CD4-positive, alpha-beta T cell treated with Interleukin-4 for 1 hour (primary cell): ENCODE results near the gene TAF11L13.
"Not testable (repeated sequence)": the region's sequence is repeated elsewhere in the genome, so short reads cannot be mapped to it uniquely, and the experiment has no call there.

ENCODE experiments used
- DNase-seq, 2 donors: peaks; one replicate each; pipeline ENCODE4 v3.0.0-alpha.2; 2020 to 2022

TAF11L13 gene

DNA sequence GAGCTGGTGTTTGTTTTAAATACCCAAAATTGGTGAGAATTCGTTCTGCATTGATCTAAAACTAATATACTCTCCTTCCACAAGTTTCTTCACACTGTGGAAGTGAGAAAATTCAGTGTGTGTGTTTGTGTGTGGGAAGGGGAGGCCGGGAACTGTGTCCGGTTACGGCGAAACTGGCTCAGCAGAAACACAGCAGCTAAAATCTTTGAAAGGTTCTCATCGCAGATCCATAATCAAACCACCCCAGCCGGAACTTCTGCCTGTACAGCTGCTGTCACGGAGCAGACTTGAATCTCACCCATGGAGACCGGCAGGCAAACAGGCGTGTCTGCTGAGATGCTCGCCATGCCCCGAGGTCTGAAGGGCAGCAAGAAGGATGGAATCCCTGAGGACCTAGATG, at the start of gene TAF11L13:
TSS of gene TAF11L13 (plus strand) at position 301 of the 400 bp plus-strand sequence.
- DNase-seq = not testable (repeated sequence)

DNA sequence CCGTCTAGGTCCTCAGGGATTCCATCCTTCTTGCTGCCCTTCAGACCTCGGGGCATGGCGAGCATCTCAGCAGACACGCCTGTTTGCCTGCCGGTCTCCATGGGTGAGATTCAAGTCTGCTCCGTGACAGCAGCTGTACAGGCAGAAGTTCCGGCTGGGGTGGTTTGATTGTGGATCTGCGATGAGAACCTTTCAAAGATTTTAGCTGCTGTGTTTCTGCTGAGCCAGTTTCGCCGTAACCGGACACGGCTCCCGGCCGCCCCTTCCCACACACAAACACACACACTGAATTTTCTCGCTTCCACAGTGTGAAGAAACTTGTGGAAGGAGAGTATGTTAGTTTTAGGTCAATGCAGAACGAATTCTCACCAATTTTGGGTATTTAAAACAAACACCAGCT, 46.2 kb upstream of the TAF11L13 start, which contains the start of gene TAF11L7:
TSS of gene TAF11L7 (minus strand) at position 101 of the 400 bp plus-strand sequence.
- not testable (repeated sequence) for DNase-seq

DNA sequence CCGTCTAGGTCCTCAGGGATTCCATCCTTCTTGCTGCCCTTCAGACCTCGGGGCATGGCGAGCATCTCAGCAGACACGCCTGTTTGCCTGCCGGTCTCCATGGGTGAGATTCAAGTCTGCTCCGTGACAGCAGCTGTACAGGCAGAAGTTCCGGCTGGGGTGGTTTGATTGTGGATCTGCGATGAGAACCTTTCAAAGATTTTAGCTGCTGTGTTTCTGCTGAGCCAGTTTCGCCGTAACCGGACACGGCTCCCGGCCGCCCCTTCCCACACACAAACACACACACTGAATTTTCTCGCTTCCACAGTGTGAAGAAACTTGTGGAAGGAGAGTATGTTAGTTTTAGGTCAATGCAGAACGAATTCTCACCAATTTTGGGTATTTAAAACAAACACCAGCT, 41.0 kb upstream of the TAF11L13 start, which contains the start of gene TAF11L8:
TSS of gene TAF11L8 (minus strand) at position 101 of the 400 bp plus-strand sequence.
- not testable (repeated sequence) for DNase-seq

DNA sequence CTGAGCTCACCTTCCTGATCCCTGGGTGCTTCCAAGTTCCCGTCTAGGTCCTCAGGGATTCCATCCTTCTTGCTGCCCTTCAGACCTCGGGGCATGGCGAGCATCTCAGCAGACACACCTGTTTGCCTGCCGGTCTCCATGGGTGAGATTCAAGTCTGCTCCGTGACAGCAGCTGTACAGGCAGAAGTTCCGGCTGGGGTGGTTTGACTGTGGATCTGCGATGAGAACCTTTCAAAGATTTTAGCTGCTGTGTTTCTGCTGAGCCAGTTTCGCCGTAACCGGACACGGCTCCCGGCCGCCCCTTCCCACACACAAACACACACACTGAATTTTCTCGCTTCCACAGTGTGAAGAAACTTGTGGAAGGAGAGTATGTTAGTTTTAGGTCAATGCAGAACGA, 37.6 kb upstream of the TAF11L13 start, which contains the start of gene TAF11L9:
TSS of gene TAF11L9 (minus strand) at position 140 of the 400 bp plus-strand sequence.
- DNase-seq = not testable (repeated sequence)

DNA sequence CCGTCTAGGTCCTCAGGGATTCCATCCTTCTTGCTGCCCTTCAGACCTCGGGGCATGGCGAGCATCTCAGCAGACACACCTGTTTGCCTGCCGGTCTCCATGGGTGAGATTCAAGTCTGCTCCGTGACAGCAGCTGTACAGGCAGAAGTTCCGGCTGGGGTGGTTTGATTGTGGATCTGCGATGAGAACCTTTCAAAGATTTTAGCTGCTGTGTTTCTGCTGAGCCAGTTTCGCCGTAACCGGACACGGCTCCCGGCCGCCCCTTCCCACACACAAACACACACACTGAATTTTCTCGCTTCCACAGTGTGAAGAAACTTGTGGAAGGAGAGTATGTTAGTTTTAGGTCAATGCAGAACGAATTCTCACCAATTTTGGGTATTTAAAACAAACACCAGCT, 34.2 kb upstream of the TAF11L13 start, which contains the start of gene TAF11L10:
TSS of gene TAF11L10 (minus strand) at position 101 of the 400 bp plus-strand sequence.
- not testable (repeated sequence) for DNase-seq

DNA sequence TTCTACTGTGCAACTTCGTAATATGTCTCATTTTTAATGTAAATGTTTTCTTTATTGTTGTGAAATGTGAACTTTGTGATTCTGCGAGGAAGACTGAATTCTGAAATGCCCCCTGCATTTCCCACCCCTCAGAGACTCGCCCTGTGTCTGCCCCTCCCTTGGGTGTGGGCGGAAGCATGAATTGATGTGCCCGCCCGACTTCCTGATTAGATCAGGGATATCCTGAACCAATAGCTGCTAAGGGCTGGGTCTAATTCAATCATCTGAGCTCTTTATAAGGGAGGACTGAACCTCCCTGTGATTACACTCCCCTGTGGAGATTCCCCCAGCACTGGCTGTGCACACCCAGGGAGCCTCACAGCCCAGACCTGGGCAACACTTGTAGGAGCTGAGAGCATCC, 28.0 kb upstream of the TAF11L13 start, which contains the start of gene TAF11L11:
TSS of gene TAF11L11 (plus strand) at position 304 of the 400 bp plus-strand sequence.
- DNase-seq = not testable (repeated sequence)

DNA sequence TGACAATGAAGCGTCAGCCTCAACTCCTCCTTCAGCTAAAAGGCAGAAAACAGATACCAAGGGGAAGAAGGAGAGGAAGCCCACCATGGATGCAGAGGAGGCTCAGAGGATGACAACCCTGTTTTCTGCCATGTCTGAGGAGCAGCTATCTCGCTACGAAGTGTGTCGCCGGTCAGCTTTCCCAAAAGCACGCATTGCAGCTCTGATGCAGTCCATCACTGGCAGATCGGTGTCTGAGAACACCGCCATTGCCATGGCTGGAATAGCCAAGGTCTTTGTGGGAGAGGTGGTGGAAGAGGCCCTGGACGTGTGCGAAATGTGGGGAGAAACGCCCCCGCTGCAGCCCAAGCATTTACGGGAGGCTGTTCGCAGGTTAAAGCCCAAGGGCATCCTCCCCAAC, 26.9 kb upstream of the TAF11L13 start:
- no peak for DNase-seq

DNA sequence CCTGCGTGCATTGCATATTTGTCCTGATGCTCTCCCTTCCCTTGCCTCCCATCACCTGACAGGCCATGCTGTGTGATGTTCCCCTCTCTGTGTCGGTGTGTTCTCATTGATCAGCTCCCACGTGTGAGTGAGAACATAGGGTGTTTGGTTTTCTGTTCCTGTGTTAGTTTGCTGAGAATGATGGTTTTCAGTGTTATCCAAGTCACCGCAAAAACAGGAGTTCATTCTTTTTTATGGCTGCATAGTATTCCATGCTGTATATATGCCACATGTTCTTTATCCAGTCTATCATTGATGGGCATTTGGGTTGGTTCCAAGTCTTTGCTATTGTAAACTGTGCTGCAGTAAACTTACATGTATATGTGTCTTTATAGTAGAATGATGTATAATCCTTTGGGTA, 24.4 kb upstream of the TAF11L13 start:
- DNase-seq = not testable (repeated sequence)

DNA sequence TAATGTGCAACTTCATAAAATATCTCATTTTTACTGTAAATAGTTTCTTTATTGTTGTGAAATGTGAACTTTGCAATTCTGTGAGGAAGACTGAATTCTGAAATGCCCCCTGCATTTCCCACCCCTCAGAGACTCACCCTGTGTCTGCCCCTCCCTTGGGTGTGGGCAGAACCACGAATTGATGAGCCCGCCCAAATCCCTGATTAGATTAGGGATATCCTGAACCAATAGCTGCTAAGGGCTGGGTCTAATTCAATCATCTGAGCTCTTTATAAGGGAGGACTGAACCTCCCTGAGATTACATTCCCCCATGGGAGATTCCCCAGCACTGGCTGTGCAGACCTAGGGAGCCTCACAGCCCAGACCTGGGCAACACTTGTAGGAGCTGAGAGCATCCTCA, 21.8 kb upstream of the TAF11L13 start, which contains the start of gene TAF11L12:
TSS of gene TAF11L12 (plus strand) at position 301 of the 400 bp plus-strand sequence.
- DNase-seq = not testable (repeated sequence)

DNA sequence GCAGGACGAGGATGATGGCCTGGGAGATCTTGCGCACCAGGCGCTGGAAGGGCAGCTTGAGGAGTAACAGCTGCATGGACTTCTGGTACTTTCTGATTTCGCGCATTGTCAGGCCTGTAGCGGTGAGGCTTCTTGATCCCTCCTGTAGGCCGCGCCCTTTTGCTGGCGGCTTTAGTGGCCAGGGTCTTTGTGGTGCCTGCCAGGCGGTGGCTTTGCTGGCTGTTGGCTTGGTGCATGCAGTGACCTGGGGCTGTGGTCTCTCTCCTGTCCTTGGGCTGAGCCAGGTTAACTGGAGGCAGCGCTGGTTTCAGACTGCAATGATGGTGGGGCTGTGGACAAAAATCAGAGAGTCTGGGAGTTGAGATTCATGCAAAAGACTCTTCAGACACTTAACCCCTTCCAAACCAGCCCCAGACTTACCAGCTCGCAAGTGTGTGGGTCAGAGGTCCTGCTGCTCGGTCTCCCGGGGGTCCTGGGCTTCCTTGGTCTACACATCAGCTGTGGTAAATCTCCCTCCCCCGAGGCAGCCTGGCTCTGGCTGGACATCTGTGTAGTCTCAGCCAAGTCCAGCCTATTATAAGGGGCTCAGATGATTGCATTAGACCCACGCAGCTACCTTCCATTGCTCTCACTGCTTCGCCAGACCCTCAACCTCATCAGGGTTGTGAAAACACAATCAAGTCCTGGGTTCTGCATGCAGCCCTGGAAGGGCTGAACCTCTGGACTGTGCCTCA, 16.8 kb upstream of the TAF11L13 start:
- no peak for DNase-seq

DNA sequence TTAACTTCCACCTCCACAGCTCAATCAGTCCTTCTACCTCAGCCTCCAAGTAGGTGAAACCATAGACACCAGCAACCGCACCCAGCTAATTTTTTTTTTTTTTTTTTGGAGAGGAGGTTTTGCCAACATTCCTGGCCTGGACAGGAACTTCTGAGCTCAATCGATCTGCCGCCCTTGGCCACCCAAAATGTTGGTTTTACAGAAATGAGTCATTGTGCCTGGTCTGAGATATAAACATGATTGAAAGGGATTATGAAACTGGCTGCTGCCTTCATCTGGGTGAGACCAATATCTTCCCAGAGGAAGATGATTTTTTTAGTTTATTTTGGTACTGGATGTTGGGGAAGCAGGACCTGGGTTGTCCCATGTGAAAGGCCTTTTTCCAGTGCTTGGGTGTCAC, 12.5 kb upstream of the TAF11L13 start:
- DNase-seq = no peak

DNA sequence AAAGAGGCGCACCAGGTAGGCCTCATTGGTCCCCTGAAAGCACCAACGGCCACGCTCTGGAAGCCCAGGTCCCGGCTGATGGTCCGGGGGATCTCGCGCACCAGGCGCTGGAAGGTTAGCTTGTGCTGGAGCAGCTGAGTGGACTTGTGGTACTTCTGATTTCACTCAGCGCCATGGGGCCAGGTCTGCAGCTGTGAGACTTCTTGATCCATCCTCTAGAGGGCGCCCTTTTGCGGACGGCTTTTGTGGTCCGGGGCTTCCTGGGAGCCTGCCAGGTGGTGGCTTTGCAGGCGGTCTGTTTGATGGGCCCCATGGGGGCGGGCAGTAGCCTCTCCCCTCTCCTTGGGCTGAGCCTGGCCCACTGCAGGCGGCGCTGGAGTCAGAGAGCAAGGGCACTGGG, 11.3 kb upstream of the TAF11L13 start:
- no peak for DNase-seq

DNA sequence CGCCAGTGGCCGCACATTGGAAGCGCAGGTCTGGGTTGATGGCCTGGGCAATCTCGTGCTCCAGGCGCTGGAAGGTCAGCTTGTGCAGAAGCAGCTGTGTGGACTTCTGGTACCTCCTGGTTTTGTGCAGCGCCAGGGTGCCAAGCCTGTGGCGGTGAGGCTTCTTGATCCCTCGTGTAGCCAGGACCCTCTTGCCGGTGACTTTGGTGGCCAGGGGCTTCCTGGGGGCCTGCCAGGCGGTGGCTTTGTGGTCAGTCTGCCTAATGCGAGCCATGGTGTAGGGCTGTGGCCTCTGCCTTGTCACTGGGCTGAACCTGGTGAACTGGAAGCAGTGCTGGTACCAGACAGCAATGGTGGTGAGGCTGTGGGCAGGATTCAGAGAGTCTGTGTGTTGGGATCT, 6.2 kb upstream of the TAF11L13 start:
- no peak for DNase-seq

DNA sequence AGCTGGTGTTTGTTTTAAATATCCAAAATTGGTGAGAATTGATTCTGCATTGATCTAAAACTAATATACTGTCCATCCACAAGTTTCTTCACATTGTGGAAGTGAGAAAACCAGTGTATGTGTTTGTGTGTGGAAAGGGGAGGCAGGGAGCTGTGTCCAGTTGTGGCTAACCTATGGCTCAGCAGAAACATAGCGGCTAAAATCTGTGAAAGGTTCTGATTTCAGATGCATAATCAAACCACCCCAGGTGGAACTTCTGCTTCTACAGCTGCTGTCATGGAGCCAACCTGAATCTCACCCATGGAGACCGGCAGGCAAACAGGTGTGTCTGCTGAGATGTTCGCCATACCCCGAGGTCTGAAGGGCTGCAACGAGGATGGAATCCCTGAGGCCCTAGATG, 2.3 kb downstream of the TAF11L13 start, which contains the start of gene TAF11L14:
TSS of gene TAF11L14 (plus strand) at position 301 of the 400 bp plus-strand sequence.
- DNase-seq = no peak

DNA sequence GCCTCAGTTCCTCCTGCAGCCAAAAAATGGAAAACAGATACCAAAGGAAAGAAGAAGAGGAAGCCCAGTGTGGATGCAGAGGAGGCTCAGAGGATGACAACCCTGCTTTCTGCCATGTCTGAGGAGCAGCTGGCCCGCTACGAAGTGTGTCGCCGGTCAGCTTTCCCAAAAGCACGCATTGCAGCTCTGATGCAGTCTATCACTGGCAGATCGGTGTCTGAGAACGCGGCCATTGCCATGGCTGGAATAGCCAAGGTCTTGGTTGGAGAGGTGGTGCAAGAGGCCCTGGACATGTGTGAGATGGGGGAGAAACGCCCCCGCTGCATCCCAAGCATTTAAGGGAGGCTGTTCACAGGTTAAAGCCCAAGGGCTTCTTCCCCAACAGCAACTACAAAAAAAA, 17.3 kb downstream of the TAF11L13 start:
- not testable (repeated sequence) for DNase-seq

DNA sequence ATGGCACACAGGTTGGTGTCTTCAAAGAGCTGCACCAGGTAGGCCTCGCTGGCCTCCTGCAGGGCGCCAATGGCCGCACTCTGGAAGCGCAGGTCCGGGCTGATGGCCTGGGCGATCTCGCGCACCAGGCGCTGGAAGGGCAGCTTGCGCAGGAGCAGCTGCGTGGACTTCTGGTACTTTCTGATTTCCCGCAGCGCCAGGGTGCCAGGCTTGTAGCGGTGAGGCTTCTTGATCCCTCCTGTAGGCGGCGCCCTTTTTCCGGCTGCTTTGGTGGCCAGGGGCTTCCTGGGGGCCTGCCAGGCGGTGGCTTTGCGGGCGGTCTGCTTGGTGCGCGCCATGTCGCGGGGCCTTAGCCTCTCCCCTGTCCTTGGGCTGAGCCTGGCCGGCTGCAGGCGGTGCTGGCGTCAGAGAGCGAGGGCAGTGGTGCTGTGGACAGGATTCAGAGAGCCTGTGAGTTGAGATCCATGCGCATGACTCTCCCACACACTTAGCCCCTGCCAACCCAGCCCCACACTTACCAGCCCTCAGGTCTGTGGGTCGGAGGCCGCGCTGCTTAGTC, 23.4 kb downstream of the TAF11L13 start:
- DNase-seq = not testable (repeated sequence)

DNA sequence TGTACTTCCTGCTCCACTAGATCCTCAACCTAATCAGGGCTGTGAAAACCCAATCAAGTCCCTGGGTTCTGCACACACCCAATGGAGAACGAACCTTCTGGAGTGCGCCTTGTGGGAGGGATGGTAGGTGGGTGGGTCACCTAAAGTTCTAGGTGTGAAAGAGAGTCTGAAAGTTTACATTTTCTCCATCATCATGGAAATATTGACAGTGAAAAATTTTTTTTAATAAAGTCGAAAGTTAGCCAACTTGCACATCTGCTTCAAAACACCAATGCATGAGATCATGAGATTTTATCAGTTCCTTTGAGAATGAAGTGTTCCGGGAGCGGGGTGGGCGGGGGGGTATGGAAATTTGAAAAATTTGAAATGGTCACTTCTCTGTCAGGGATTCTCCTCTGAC, 24.0 kb downstream of the TAF11L13 start:
- DNase-seq = no peak

DNA sequence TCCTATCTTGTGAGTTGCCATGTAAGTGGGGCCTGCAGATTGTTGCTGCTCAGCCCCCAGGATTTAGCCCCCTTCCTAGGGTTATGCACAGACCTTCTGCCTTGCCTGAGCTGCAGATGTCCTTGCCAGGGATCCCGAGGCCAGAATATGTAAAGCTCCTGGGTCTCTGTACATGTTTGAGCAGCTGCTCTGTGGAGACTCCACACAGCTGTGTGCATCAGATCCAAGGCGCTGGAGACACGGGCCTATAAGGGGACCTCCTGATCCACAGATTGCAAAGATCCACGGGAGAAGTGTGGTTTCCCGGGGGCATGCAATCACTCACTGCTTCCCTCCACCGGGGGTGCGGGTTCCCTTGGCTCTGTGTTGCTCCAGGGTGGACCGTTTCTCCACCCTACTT, 31.3 kb downstream of the TAF11L13 start:
- DNase-seq = no peak

DNA sequence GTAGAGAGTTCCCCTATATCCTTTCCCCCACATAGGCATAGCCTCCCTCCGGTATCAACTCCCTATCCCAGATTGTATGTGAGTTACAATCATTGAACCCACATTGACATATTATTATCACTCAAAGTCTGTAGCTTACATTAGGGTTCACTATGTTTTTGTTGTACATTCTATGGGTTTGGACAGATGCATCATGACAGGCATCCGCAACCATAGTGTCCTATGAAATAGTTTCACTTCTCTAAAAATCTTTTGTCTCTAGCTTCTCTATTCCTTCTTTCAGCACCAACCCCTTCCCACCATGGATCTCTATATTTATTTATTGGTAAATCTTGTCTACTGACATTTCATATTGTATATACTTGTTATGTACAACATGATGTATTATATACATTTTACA, 33.9 kb downstream of the TAF11L13 start:
- DNase-seq = no peak

DNA sequence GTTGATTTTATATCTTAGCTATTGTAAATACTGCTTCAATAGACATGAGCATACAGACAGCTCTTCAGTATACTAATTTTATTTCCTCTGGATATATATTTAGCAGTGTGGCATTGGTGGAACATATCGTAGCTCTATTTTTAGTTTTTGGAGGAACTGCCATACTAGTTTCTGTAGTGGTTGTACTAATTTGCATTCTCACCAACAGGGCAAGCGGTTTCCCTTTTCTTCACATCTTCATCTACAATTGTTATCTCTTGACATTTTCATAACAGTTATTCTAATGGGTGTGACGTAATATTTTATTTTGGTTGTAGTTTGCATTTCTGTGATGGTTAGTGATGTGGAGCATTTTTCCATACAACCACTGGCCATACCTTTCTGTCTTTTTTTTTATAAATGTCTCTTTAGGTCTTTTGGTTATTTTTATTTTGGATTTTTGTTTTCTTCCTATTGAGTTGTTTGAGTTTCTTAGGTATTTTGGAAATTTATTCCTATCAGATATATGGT, 34.9 kb downstream of the TAF11L13 start:
- no peak for DNase-seq

DNA sequence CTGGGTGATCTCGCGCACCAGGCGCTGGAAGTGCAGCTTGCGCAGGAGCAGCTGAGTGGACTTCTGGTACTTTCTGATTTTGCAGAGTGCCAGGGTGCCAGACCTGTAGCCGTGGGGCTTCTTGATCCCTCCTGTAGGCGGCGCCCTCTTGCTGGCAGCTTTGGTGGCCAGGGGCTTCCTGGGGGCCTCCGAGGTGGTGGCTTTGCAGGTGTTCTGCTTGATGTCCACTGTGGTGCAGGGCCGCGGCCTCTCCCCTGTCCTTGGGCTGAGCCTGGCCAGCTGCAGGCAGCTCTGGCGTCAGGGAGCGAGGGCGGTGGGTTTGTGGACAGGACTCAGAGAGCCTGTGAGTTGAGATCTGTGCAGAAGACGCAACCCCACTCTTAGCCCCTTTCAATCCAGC, 38.5 kb downstream of the TAF11L13 start:
- no peak for DNase-seq

DNA sequence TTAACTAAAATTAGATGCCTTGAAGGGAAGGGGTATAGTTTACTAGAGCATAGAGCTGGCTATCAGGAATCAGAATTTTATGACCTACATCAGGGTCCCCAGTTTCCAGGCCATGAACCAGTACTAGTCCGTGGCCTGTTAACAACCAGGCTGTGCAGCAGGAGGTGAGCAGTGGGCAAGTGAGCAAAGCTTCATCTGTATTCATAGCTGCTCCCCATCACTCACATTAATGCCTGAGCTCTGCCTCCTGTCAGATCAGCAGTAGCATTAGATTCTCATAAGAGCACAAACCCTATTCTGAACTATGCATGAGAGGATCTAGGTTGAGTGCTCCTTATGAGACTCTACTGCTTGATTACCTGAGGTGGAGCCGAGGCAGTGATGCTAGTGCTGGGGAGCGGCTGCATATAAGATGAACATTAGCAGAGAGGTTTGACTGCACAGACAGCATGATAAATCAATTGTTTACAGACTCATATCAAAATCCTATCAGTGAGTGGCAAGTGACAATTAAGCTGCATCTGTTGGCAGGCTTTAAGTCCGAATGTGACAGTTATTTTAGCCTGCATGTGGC, 47.0 kb downstream of the TAF11L13 start:
- no peak for DNase-seq

DNA sequence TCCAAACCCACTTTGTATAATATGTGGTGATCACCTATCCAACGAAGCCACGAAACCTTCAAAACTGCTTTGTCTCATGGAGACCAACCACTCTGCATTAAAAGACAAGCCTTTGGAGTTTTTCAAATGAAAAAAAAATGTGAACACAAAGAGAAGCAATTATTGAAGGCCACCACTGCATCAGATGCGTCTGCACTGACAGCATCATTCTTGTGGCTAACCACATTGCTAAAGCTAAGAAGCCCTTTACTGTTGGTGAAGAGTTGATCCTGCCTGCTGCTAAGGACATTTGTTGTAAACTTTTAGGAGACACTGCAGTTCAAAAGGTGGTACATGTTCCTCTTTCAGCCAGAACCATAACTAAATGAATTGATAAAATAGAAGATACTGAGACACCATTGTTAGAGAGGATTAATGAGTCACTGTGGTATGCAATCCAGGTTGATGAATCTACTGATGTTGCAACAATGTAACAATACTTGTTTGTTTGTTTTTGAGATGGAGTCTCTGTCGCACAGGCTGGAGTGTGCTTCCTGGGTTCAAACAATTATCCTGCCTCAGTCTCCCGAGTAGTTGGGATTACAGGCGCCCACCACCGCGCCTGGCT, 47.8 kb downstream of the TAF11L13 start:
- no peak for DNase-seq
